Testis (tissue), 2 donors: ENCODE data around the gene PRKCZ.

Source experiments
- CTCF ChIP-seq, 3 experiments: fragments of 450-650 bp in 2 of 3; fragments of 200-600 bp in 1 of 3; sonication (generic) in 1 of 3; IDR thresholded peaks; one replicate each; pipeline ENCODE4 v1.5.1; 2016 to 2019; ENCODE audit warnings: antibody characterized with exemption in 3 of 3, mild to moderate bottlenecking in 2 of 3, moderate library complexity in 1 of 3
- POLR2A ChIP-seq: fragments of 450-650 bp; IDR thresholded peaks from one replicate; pipeline ENCODE4 v1.6.1; 2017; ENCODE audit warnings: antibody characterized with exemption, mild to moderate bottlenecking, moderate library complexity

DNA sequence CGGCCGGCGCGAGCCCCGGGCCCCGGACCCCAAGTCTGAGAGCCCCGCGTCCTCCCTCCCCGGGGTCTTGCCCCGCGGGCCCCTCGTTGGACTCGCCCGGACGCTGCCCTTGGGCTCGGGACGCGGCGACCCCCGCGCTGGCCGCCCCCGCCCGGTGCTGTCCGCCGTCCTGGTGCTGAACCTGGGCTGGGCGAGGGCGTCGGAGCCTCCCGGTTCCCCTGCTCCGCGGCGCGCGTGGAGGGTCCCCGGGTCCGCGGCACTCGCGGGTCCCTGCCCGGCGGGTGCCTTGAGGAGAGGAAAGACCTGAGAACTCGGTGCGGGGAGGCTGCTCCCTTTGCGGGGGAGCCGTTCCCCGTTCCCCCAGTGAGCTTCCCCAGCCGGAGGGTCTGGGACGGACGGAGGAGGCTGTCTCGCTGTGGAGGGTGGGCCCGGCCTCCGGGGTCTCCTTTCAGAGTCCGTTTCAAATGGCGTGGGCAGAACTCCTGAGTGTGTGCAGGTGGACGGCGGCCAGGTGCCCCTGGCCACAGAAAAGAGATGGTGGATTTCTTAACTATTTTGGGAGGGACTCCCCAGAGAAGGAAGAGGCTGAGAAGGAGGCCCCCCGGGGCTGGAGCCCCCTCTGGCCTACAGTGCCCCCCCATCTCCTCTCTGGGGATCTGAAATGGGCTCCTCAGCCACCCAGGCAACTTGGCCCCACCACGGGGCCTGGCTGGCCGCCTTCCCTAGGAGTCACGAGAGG is 30.5 kb upstream of the PRKCZ start:
- no peak for TF ChIP-seq CTCF (IDR thresholded peaks at IDR 0.05)
- no peak for TF ChIP-seq POLR2A
